Bronchial epithelial cell (primary cell): ENCODE data around the gene CACNB4. TPM values are rescaled to one million over a fixed set of nuclear protein-coding genes. Genes with fewer than 3 reads are reported as not detected.

Experiments used
- DNase-seq: peaks from one replicate; pipeline ENCODE4 v3.0.0-alpha.2; 2010; ENCODE audit warnings: low read depth
- FAIRE-seq: peaks from 2 replicates; lab custom pipeline; 2011; peaks lifted over from hg19 to GRCh38; lab: Jason Lieb, UNC
- H3K27me3 ChIP-seq: 2 replicates; pipeline ENCODE4 v1.5.1; 2011; ENCODE audit warnings: low read length; ENCODE audit not compliant: control insufficient read depth, insufficient read depth
- H3K36me3 ChIP-seq: 2 replicates; pipeline ENCODE4 v1.5.1; 2011; ENCODE audit warnings: low read length; ENCODE audit not compliant: control insufficient read depth, insufficient read depth
- H3K4me3 ChIP-seq: 2 replicates; pipeline ENCODE4 v1.5.1; 2011; ENCODE audit warnings: mild to moderate bottlenecking, low read depth, low read length, control low read depth
- CTCF ChIP-seq: IDR thresholded peaks from 2 replicates; pipeline ENCODE4 v1.5.1; 2011; ENCODE audit warnings: mild to moderate bottlenecking, moderate library complexity, low read length, control low read depth, inconsistent platforms; ENCODE audit not compliant: insufficient read depth, severe bottlenecking
- total RNA-seq: library from RNA; depleted of rRNA; stranded (reverse); fragments of >200 nt; gene quantifications from 2 replicates; pipeline ENCODE4 v1.2.1, GENCODE V29; 2014

The CACNB4 gene
- total RNA-seq, 1 donor from 2014 or later = 0.53 TPM

- FAIRE-seq (no peak), DNase-seq (no peak)
- Histone ChIP-seq H3K4me3 (no peak overlapping the region), H3K36me3 (no peaks in the 10 kb centered on the region), H3K27me3 (no peaks in the 10 kb centered on the region)
- TF ChIP-seq CTCF = no peak
Observed at GRCh38 chr2:151965884-151966283, 133.0 kb downstream of the CACNB4 start.

- no peak for FAIRE-seq
Observed at GRCh38 chr2:151961558-151961957, 137.3 kb downstream of the CACNB4 start.

GRCh38 chr2:151959238-151959637, 139.6 kb downstream of the CACNB4 start:
- Histone ChIP-seq H3K4me3 (no peak overlapping the region), H3K27me3 (no peaks in the 10 kb centered on the region), H3K36me3 (no peaks in the 10 kb centered on the region)
- no peak for FAIRE-seq
- DNase-seq = peak; percentile 26
- no peak for TF ChIP-seq CTCF

More at GRCh38 chr2:151961558-151961957, 137.3 kb downstream of the CACNB4 start:
- Histone ChIP-seq H3K27me3 (no peaks in the 10 kb centered on the region), H3K36me3 (no peaks in the 10 kb centered on the region), H3K4me3 (no peak overlapping the region)
- TF ChIP-seq CTCF = no peak
- no peak for DNase-seq

- no peaks in the 10 kb centered on the region for H3K36me3 ChIP-seq
- FAIRE-seq (no peak), DNase-seq (no peak)
- no peak overlapping the region for H3K4me3 ChIP-seq
- no peak for TF ChIP-seq CTCF
- H3K27me3 ChIP-seq = peaks cover 2% of the 10 kb centered on the region
Observed at GRCh38 chr2:151953467-151953866, 145.4 kb downstream of the CACNB4 start.

- H3K4me3 ChIP-seq = no peak overlapping the region
- no peak for FAIRE-seq
- no peaks in the 10 kb centered on the region for H3K36me3 ChIP-seq
- DNase-seq = no peak
- no peak for TF ChIP-seq CTCF
- peaks cover 2% of the 10 kb centered on the region for H3K27me3 ChIP-seq
Observed at GRCh38 chr2:151952691-151953456, 146.0 kb downstream of the CACNB4 start.

GRCh38 chr2:151947813-151948165, 151.1 kb downstream of the CACNB4 start:
- H3K27me3 ChIP-seq = no peaks in the 10 kb centered on the region
- no peaks in the 10 kb centered on the region for H3K36me3 ChIP-seq
- H3K4me3 ChIP-seq = no peak overlapping the region
- FAIRE-seq = no peak
- peak; percentile 81 for DNase-seq
- TF ChIP-seq CTCF = no peak
